GM23248 (cell line): ENCODE measurements around the gene UTP4. TPM values are rescaled to one million over a fixed set of nuclear protein-coding genes. Genes with fewer than 3 reads are reported as not detected.
A peak's percentile ranks its signal among the peaks of the same experiment; 100 is the strongest.

ENCODE experiments used
- DNase-seq: peaks from one replicate; pipeline ENCODE4 v3.0.0-alpha.2; 2015
- H2AFZ ChIP-seq: fragments of 200-600 bp; sonication (generic); 2 replicates; pipeline ENCODE4 v1.6.1; 2016; ENCODE audit warnings: antibody characterized with exemption
- H3F3A ChIP-seq: fragments of 200-600 bp; sonication (generic); 2 replicates; pipeline ENCODE4 v1.6.1; 2016; ENCODE audit warnings: mild to moderate bottlenecking, antibody characterized with exemption, mixed run types; ENCODE audit not compliant: insufficient read depth
- H3K27ac ChIP-seq: fragments of 200-600 bp; sonication (generic); 2 replicates; pipeline ENCODE4 v1.5.1; 2016; ENCODE audit warnings: mild to moderate bottlenecking
- H3K27me3 ChIP-seq: fragments of 200-600 bp; sonication (generic); replicated peaks from 2 replicates; pipeline ENCODE4 v1.6.1; 2016; ENCODE audit warnings: mild to moderate bottlenecking; ENCODE audit not compliant: insufficient read depth
- H3K36me3 ChIP-seq: fragments of 200-600 bp; sonication (generic); 2 replicates; pipeline ENCODE4 v1.6.1; 2016; ENCODE audit warnings: low read depth, mild to moderate bottlenecking
- H3K4me1 ChIP-seq: fragments of 200-600 bp; sonication (generic); 2 replicates; pipeline ENCODE4 v1.6.1; 2016; ENCODE audit warnings: mild to moderate bottlenecking; ENCODE audit not compliant: insufficient read depth
- H3K4me2 ChIP-seq: fragments of 200-600 bp; sonication (generic); one replicate; pipeline ENCODE4 v1.6.1; 2016; ENCODE audit warnings: mild to moderate bottlenecking; ENCODE audit not compliant: unreplicated experiment
- H3K4me3 ChIP-seq: fragments of 200-600 bp; sonication (generic); 2 replicates; pipeline ENCODE4 v1.5.1; 2016; ENCODE audit warnings: mild to moderate bottlenecking
- H3K79me2 ChIP-seq: fragments of 200-600 bp; sonication (generic); 2 replicates; pipeline ENCODE4 v1.6.1; 2016; ENCODE audit warnings: mild to moderate bottlenecking; ENCODE audit not compliant: insufficient read depth
- H3K9ac ChIP-seq: fragments of 200-600 bp; sonication (generic); 2 replicates; pipeline ENCODE4 v1.6.1; 2016; ENCODE audit warnings: mild to moderate bottlenecking
- H3K9me2 ChIP-seq: fragments of 200-600 bp; sonication (generic); 2 replicates; pipeline ENCODE4 v1.6.1; 2016; ENCODE audit warnings: mixed run types, mild to moderate bottlenecking, moderate library complexity; ENCODE audit not compliant: insufficient read depth
- H3K9me3 ChIP-seq: fragments of 200-600 bp; sonication (generic); one replicate; pipeline ENCODE4 v1.6.1; 2017; ENCODE audit warnings: low read depth
- H4K20me1 ChIP-seq: fragments of 200-600 bp; sonication (generic); 2 replicates; pipeline ENCODE4 v1.6.0; 2016; ENCODE audit not compliant: insufficient read depth
- EZH2 ChIP-seq: fragments of 200-600 bp; sonication (generic); IDR thresholded peaks from 2 replicates; pipeline ENCODE4 v1.6.1; 2018; ENCODE audit warnings: antibody characterized with exemption, mild to moderate bottlenecking; ENCODE audit not compliant: insufficient read depth, poor library complexity, severe bottlenecking
- EZH2phosphoT487 ChIP-seq: fragments of 200-600 bp; sonication (generic); IDR thresholded peaks from 2 replicates; pipeline ENCODE4 v1.6.1; 2018; ENCODE audit warnings: antibody characterized with exemption, moderate library complexity, mild to moderate bottlenecking, low read depth; ENCODE audit not compliant: insufficient read depth
- WGBS, 2 experiments: methylation state at CpG; one replicate each; pipeline ENCODE4 v1.1.6; 2015 to 2017; ENCODE audit warnings: low lambda C conversion rate in 2 of 2, low coverage in 1 of 2; ENCODE audit errors: missing lambda C conversion rate in 2 of 2; 5-methylcytosine and 5-hydroxymethylcytosine counted together
- in situ Hi-C: fragments of 300-500 bp; cut with MboI; formaldehyde crosslinking; loops from 2 replicates; pipeline ENCODE4 v1.15.0; 2020
- polyA plus RNA-seq: library from polyadenylated mRNA; unstranded; fragments of >200 nt; fragmentation: Nextera tagmentation; extraction: Ambion mirVana; gene quantifications from 2 replicates; pipeline ENCODE4 v1.2.1, GENCODE V29; 2016
- small RNA-seq: library from RNA; depleted of rRNA; stranded (forward); fragments of <200 nt; gene quantifications from one replicate; pipeline ENCODE3, GENCODE V24; 2014; ENCODE audit warnings: low read depth, low replicate concordance
- total RNA-seq: library from RNA; depleted of rRNA; stranded (reverse); fragments of >200 nt; shearing (Covaris generic); gene quantifications from 2 replicates; pipeline ENCODE4 v1.2.3, GENCODE V29; 2014; rRNA removed

Gene UTP4
- total and polyA plus RNA-seq, 2 experiments from 2014 or later, result 17.8 to 54.8 TPM

DNA sequence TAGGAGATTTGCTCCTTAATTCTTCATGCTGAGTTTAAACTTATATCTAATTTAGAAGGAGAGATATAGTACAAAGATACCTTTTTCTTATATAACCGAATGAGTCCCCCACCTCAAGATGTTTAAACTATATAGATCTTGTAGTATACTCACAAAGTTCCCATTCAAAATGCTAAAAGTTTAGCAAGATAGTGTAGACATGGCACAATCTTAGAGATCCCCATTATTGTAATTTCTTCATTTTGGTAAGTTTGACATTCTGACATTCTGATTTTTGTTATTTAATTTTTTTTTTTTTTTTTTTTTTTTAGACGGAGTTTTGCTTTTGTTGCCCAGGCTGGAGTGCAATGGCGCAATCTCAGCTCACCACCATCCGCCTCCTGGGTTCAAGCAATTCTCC, 77.3 kb downstream of the UTP4 start:
- no peak overlapping the region for H3K4me3 ChIP-seq
- no peak overlapping the region for H3K4me2 ChIP-seq
- WGBS, 2 experiments, result 98 to 99% methylated on average over 4 of the region's 4 CpGs
- no peaks in the 10 kb centered on the region for H3K36me3 ChIP-seq
- no peak for DNase-seq
- no peak overlapping the region for H3K27ac ChIP-seq
- no peak for TF ChIP-seq EZH2
- H3K79me2 ChIP-seq, result peaks cover 98% of the 10 kb centered on the region
- no peaks in the 10 kb centered on the region for H3K9me2 ChIP-seq
- H4K20me1 ChIP-seq, result no peaks in the 10 kb centered on the region
- in situ Hi-C loops, result no loop called here
- no peak overlapping the region for H3K9ac ChIP-seq
- no peaks in the 10 kb centered on the region for H3K27me3 ChIP-seq
- no peak overlapping the region for H2AFZ ChIP-seq
- peaks cover 7% of the 10 kb centered on the region for H3K4me1 ChIP-seq
- H3F3A ChIP-seq, result peaks cover 10% of the 10 kb centered on the region
- no peaks in the 10 kb centered on the region for H3K9me3 ChIP-seq

DNA sequence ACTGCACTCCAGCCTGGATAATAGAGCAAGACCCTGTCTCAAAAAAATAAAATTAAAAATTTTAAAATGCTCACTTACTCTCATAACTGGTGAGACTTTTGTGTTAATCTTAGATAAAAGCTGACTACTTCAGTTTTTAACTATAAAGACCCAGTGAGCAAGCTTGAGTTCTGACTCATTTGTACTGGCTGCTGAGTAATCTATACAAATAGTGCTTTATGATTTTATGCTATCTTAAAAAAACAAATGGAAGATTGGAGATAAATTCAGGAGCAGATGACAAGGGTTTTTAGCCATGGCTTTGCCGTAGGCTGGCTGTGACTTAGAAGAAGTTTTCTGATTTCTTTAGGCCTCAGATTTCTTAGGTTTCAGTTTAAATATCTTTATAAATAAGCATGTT, 85.0 kb downstream of the UTP4 start:
- WGBS, 2 experiments, result 3 to 6% methylated on average over 1 of the region's 1 CpG
- peak; percentile 74 for DNase-seq

More for the DNA sequence above, 85.0 kb downstream of the UTP4 start:
- no peaks in the 10 kb centered on the region for H3K36me3 ChIP-seq
- no peaks in the 10 kb centered on the region for H4K20me1 ChIP-seq
- no peak overlapping the region for H3K4me3 ChIP-seq
- no peak overlapping the region for H2AFZ ChIP-seq
- H3K27ac ChIP-seq, result peak overlapping the region; percentile 10; the same call in 1 of the 2 replicates
- in situ Hi-C loops, result no loop called here
- no peaks in the 10 kb centered on the region for H3K27me3 ChIP-seq
- peaks cover 100% of the 10 kb centered on the region for H3K79me2 ChIP-seq
- peaks cover 21% of the 10 kb centered on the region for H3F3A ChIP-seq
- no peak overlapping the region for H3K9ac ChIP-seq
- no peaks in the 10 kb centered on the region for H3K9me3 ChIP-seq
- peaks cover 37% of the 10 kb centered on the region for H3K4me1 ChIP-seq
- H3K4me2 ChIP-seq, result peak overlapping the region; percentile 14
- no peaks in the 10 kb centered on the region for H3K9me2 ChIP-seq
- TF ChIP-seq EZH2 (no peak), EZH2phosphoT487 (no peak)

Small RNA genes lying within 50 kb of the gene (small RNA-seq; reads per million reads assigned to genes)
- not detected for gene RF00019
- gene RNU6-22P, result not detected

Other genes with a start within 250 kb of the UTP4 start
- 0.43 TPM in 1 of 2 replicates, not detected in the other for gene HAS3, start 27.0 kb upstream of the UTP4 start, total RNA-seq
- 0.14 TPM in 1 of 2 replicates, not detected in the other for gene HAS3, start 27.0 kb upstream of the UTP4 start, polyA plus RNA-seq
- 58.0 and 69.9 TPM in 2 replicates for gene CHTF8, start 61 bp upstream of the UTP4 start, total RNA-seq
- gene CHTF8, start 61 bp upstream of the UTP4 start, polyA plus RNA-seq, result 56.7 and 57.7 TPM in 2 replicates
- gene SNTB2, start 54.5 kb downstream of the UTP4 start, total RNA-seq, result 24.5 and 30.4 TPM in 2 replicates
- gene SNTB2, start 54.5 kb downstream of the UTP4 start, polyA plus RNA-seq, result 6.0 and 13.2 TPM in 2 replicates
- 35.9 and 36.5 TPM in 2 replicates for gene VPS4A, start 178.7 kb downstream of the UTP4 start, total RNA-seq
- 43.8 and 44.9 TPM in 2 replicates for gene VPS4A, start 178.7 kb downstream of the UTP4 start, polyA plus RNA-seq
- gene PDF, start 197.9 kb downstream of the UTP4 start, total RNA-seq, result 12.3 and 21.5 TPM in 2 replicates
- gene PDF, start 197.9 kb downstream of the UTP4 start, polyA plus RNA-seq, result 18.0 and 20.9 TPM in 2 replicates
- 52.4 and 65.9 TPM in 2 replicates for gene COG8, start 206.9 kb downstream of the UTP4 start, total RNA-seq
- gene COG8, start 206.9 kb downstream of the UTP4 start, polyA plus RNA-seq, result 28.9 and 29.1 TPM in 2 replicates
- gene NIP7, start 207.1 kb downstream of the UTP4 start, total RNA-seq, result 16.3 and 24.2 TPM in 2 replicates
- gene NIP7, start 207.1 kb downstream of the UTP4 start, polyA plus RNA-seq, result 35.1 and 35.6 TPM in 2 replicates
- not detected in 2 replicates for gene TMED6, start 219.1 kb downstream of the UTP4 start, total RNA-seq
- gene TMED6, start 219.1 kb downstream of the UTP4 start, polyA plus RNA-seq, result 0.30 and 0.46 TPM in 2 replicates